Keratinocyte (primary cell): ENCODE results near the gene CRTC1.

Experiments used
- CTCF ChIP-seq, 3 experiments: IDR thresholded peaks in 1 of 3; conservative IDR thresholded peaks in 1 of 3; optimal IDR thresholded peaks in 1 of 3; 2 replicates in 2 of 3; 3 replicates in 1 of 3; pipeline versions ENCODE3 to v1.5.1; 2011; ENCODE audit warnings: low read length in 3 of 3, mild to moderate bottlenecking in 3 of 3, moderate library complexity in 2 of 3, control low read depth in 1 of 3, inconsistent platforms in 1 of 3; ENCODE audit not compliant: insufficient read depth in 2 of 3; ENCODE audit errors: extremely low read depth in 1 of 3
- EZH2 ChIP-seq: IDR thresholded peaks from one replicate; pipeline ENCODE4 v1.6.1; 2012; ENCODE audit warnings: inconsistent platforms, mild to moderate bottlenecking, low read length, moderate library complexity

GRCh38 chr19:18828786-18829185, 145.3 kb downstream of the CRTC1 start:
- no peak for TF ChIP-seq CTCF (optimal IDR thresholded peaks at IDR 0.05 in 1 of 3, IDR thresholded peaks at IDR 0.05 in 1 of 3, conservative IDR thresholded peaks at IDR 0.05 in 1 of 3; ENCODE audit: extremely low read depth in 1 of 3, insufficient read depth in 2 of 3, low read length in 3 of 3)
- TF ChIP-seq EZH2: no peak
